ENCODE measurements around the gene DNAH1. TPM values are rescaled to one million over a fixed set of nuclear protein-coding genes. Genes with fewer than 3 reads are reported as not detected.

The DNAH1 gene
- total RNA-seq, 1 experiment from 2014 or later: 2.1 TPM

DNA sequence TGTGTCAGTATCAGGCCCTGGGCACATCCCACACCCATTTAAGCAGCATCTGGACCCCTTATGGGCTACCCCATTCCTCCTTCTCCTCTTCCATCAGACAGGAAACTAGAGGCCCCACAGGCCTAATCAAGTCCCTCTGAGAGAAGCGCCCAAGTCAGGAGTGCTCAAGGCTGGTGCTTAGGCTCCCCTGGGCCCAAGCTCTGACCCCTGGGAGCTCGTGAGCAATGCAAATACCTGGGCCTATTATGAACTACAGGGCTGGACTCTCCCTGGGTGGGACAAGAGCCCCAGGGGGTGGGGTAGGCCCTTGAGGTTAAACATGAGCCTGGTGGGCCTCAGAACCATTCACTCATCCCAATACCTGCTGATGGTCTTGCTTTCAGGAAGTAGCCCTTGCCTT is 71.4 kb downstream of the DNAH1 start:
- DNase-seq (ENCODE audit: low read depth): no peak

DNA sequence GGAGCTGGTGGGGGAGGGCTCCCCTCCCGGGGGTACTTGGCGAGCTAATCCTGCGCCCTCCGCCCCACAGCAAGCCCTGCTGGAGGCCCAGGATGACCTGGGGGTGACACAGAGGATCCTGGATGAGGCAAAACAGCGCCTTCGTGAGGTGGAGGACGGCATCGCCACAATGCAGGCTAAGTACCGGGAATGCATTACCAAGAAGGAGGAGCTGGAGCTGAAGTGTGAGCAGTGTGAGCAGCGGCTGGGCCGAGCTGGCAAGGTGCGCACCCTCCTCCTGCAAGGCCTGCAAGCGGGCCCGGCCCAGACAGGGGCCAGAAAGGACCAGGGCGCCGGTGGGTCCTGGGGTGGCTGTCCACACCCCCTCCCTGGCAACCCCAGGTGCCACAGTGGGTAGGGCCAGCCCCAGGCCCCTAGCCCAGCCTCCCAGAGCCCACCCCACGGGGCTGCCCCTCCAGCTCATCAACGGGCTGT is 72.3 kb downstream of the DNAH1 start:
- DNase-seq (ENCODE audit: low read depth): no peak

DNA sequence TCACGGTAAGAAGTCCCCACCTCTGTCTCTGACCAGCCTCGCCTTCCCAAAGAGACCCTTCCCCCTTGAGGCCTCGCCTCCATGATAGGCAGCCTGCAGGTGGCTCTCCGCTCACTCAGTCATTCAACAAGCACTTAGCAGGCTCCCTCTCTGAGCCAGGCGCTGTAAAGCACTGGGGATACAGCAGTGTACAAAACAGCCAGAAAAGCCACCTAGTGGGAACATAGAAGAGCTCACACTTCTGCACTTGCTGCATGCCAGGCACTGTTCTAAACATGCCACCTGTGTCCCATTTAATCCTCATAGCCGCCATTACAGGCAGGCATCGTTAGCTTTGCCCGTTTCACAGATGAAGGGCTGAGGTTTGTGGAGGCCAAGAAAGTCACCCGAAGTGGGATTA is 72.8 kb downstream of the DNAH1 start:
- DNase-seq (ENCODE audit: low read depth): no peak

DNA sequence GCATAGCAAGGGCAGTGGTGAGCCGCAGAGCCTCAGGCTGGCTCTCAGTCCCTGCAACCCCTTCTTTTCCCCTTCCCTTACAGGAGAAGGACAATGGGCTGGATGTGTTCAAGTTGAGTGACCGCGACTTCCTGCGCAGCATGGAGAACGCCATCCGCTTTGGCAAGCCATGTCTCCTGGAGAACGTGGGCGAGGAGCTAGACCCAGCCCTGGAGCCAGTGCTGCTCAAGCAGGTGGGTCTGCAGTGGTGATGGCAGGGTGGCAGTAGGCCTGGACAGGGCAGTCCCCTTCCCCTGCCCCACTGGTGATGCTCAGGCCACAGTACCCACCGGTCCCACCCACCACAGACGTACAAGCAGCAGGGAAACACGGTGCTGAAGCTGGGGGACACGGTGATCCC is 75.0 kb downstream of the DNAH1 start:
- no peak for DNase-seq (ENCODE audit: low read depth)

DNA sequence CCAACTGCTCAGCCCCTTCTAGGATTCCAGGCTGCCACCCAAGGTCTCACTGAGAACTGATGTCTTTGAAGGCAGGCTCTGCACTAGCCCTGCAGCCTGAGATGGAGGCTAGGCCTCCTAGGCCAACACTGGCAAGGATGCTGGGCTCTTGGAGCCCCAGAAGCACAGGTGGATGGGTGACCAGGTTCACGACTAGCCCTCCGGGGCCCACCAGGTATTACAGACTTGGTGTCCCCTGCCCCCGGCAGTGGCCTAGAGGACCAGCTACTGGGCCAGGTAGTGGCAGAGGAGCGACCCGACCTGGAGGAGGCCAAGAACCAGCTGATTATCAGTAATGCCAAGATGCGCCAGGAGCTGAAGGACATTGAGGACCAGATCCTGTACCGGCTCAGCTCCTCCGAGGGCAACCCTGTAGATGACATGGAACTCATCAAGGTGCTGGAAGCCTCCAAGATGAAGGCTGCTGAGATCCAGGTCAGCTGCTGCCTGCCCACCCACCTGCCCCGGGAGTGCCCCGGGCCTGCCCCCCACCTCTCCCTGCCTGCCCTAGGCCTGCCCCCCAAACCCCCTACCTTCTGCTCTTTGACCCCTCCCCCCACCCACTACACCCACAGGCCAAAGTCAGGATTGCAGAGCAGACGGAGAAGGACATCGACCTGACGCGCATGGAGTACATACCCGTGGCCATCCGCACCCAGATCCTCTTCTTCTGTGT is 76.3 kb downstream of the DNAH1 start:
- DNase-seq (ENCODE audit: low read depth): no peak

DNA sequence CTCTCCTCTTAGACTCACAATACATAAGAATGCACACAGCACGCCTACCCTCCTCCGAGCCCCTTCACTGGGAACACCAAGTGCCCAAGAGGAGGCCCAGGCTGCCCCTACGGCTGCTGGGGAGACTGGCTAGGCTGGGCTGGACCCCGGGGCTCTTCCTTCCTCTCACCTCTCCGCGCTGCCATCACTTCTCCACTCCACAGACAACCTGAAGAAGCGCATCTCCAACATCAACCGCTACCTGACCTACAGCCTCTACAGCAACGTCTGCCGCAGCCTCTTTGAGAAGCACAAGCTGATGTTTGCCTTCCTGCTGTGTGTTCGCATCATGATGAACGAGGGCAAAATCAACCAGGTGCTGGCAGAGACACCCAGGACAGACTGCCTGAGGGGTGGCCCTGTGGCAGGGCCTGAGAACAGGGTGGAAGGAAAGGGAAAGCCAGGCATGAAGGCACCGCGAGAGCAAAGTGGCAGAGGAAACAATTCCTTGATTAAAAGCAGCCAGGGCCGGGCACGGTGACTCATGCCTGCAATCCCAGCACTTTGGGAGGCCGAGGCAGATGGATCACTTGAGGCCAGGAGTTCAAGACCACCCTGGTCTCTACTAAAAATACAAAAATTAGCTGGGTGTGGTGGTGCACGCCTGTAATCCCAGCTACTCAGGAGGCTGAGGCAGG is 77.2 kb downstream of the DNAH1 start:
- DNase-seq (ENCODE audit: low read depth): no peak

DNA sequence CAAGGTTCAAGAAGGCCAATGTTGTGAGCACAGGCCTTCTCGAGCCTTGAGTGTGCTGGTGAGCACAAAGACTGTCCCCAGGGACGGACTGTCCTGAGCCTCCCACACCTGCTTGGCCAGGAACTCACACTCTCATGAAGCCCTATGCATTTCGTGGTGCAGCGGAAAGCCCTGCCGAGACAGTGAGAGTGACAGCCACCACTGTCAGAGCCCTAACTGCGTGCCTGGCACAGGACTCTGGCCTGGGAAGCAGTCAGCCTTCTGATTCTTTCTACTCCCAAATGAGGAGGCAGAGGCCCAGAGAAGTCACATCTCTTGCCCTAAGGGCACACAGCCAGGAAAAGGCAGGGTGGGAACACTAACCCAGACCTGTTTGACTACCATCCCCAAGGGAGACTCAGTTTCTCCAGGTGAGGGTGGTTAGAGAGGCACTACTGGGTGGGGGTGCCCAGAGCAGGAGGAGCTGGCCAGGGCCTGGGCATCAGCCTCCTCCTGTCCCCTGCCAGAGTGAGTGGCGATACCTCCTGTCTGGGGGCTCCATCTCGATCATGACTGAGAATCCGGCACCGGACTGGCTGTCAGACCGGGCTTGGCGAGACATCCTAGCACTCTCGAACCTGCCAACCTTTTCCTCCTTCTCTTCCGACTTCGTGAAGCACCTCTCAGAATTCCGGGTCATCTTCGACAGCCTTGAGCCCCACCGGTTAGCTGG is 78.0 kb downstream of the DNAH1 start:
- DNase-seq (ENCODE audit: low read depth): no peak

DNA sequence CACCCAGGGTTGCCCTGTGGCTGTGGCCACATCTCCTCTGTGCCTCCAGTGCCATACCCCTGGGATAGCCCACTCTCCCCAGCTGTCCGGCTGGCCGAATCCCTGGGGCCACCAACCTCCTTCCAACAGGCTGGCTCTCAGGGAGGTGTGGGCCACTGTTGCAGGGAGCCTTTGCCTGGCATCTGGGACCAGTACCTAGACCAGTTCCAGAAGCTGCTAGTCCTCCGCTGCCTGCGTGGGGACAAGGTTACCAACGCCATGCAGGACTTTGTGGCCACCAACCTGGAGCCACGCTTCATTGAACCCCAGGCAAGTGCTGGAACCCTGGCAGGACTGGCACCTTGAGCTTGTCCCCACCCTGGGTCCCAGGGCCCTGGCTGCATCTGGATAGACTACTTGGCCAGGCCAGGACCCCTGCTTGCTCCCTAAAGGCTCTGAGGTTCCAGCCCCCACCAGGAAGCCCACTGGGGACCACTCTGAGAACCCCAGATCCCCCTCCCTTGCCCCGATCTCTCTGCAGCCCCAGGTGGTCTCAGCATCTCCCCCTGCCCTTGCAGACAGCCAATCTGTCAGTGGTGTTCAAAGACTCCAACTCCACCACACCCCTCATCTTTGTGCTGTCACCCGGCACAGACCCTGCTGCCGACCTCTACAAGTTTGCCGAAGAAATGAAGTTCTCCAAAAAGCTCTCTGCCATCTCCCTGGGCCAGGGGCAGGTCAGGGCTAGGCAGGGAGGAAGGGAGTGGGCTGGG is 78.8 kb downstream of the DNAH1 start:
- DNase-seq (ENCODE audit: low read depth): no peak

DNA sequence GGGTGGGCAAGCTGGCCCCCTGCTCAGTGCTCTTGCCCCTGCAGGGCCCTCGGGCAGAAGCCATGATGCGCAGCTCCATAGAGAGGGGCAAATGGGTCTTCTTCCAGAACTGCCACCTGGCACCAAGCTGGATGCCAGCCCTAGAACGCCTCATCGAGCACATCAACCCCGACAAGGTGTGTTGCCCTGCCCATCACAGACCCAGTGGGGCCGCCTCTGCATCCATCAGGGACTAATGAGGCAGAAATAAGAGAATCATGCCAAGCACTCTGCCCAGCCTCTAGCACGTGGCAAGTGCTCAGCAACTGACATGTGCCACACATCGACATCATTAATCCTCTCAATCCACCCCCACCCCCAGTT is 79.4 kb downstream of the DNAH1 start:
- DNase-seq (ENCODE audit: low read depth): no peak

DNA sequence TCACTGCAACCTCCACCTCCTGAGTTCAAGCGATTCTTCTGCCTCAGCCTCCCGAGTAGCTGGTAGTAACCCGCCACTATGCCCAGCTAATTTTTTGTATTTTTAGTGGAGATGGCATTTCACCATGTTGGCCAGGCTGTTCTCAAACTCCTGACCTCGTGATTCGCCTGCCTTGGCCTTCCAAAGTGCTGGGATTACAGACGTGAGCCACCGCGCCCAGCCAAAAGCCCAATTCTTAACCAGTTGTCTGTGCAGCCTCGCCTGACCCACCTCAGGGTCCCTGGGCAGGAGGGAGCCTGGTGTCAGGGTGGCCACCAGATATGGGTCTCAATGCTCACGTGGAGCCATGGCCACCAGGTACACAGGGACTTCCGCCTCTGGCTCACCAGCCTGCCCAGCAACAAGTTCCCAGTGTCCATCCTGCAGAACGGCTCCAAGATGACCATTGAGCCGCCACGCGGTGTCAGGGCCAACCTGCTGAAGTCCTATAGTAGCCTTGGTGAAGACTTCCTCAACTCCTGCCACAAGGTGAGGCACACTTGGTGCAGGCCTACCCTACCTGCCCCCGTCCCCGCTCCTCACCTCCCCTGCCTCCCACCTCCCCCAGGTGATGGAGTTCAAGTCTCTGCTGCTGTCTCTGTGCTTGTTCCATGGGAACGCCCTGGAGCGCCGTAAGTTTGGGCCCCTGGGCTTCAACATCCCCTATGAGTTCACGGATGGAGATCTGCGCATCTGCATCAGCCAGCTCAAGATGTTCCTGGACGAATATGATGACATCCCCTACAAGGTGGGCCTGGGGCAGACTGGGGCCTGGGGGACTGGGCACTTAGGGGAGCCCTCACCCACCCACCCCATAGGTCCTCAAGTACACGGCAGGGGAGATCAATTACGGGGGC is 80.1 kb downstream of the DNAH1 start:
- DNase-seq (ENCODE audit: low read depth): no peak

DNA sequence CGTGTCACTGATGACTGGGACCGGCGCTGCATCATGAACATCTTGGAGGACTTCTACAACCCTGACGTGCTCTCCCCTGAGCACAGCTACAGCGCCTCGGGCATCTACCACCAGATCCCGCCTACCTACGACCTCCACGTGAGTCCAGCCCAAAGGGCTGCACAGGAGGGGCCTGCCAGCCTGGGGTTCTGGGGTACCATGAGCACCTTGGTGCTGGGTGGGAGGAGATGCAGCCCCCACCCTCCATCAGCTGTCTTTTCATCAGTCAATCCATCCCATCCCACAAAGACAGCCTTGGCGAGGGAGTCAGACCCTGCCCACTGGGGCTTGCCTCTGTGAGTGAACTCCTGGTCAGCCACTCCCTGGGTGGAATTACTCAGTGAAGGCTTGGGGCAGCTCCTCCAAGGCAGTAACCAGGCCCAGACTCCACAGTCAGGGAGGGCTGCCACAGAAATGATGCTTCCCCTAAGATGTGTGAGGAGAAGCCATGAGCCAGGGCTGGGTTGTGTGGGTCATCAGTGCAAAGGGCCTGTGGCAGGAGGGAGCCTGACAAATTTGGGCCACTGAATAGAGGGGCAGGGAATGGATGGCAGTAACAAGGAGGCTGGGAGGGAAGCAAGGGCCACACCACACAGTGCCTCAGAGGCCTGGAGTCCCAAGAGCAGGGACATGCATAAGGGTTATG is 80.9 kb downstream of the DNAH1 start:
- no peak for DNase-seq (ENCODE audit: low read depth)

DNA sequence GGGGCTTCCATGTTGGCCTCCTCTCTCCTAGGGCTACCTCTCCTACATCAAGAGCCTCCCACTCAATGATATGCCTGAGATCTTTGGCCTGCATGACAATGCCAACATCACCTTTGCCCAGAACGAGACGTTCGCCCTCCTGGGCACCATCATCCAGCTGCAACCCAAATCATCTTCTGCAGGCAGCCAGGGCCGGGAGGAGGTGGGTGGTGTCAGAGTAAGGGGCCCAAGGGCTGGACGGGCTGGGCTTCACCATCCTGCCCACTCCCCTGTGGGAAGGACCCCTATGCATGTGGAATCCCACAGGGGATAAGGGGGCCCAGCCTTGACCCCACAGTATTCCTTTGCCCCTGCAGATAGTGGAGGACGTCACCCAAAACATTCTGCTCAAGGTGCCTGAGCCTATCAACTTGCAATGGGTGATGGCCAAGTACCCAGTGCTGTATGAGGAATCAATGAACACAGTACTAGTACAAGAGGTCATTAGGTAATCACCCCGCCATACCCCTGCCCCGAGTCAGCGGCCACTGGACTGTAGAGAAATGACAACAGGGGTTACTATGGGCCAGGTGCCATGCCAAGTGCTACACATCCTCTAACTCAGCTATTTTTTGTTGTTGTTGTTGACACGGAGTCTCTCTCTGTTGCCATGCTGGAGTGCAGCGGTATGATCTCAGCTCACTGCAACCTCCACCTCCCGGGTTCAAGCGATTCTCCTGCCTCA is 81.7 kb downstream of the DNAH1 start:
- DNase-seq (ENCODE audit: low read depth): no peak

DNA sequence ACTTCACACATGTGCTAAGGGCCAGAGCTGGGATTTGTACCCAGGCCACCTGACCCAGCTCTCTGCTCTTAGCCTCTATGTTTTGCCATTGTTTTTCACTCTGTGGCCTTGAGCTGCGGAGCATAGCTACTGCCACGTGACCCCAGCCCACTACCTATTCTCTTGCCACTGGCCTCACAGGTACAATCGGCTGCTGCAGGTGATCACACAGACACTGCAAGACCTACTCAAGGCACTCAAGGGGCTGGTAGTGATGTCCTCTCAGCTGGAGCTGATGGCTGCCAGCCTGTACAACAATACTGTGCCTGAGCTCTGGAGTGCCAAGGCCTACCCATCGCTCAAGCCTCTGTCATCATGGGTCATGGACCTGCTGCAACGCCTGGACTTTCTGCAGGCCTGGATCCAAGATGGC is 82.6 kb downstream of the DNAH1 start:
- DNase-seq (ENCODE audit: low read depth): no peak

DNA sequence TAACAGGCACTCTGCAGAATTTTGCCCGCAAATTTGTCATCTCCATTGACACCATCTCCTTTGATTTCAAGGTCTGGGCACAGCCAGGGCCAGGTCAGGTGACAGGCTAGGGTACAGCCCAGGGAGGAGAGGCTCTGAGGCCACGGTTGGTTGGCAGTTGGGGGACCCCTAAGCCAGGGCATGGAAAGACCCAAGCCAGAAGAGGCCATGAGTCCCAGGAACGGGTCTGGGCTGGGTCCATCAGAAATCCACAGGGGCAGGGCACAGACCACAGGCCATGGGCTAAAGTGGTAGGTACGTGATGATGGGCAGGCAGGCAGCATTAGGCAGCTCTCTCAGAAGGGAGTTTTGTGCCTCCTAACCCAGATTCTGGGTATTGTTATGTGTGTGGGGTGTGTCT is 83.0 kb downstream of the DNAH1 start:
- DNase-seq (ENCODE audit: low read depth): no peak

DNA sequence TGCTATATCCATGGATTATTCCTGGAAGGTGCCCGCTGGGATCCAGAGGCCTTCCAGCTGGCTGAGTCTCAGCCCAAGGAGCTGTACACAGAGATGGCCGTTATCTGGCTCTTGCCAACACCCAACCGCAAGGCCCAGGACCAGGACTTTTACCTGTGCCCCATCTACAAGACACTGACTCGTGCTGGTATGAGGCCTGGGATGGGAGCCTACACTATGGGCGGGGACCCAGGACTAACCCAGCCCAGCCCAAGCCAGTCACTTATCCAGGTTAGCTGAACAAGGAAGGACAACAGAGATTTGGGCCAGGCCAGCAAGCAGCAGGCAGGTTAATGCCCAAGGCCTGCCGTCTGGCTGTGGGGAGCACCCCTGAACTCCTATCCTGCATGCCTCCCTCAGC is 83.5 kb downstream of the DNAH1 start:
- no peak for DNase-seq (ENCODE audit: low read depth)

DNA sequence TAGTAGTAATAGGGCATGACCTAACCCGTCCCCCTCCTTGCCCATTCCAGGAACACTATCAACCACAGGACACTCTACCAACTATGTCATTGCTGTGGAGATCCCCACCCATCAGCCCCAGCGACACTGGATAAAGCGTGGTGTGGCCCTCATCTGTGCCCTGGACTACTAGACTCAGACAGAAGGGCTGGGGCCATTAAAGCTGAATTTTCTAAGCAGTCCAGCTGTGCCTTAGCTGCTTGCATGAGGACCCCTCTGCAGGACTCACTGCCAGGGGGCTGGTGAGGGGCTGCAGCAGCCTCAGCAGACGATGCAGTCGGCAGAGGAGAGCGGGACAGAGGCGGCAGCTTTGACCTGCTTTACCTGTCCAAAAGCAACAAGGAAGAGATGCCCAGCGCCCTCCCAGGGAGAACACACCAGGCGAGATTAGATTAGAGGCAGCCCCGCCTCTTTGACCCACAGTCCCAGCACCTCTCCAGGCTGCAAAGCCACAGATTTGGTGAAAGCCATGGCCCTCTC is 84.2 kb downstream of the DNAH1 start:
- no peak for DNase-seq (ENCODE audit: low read depth)

DNA sequence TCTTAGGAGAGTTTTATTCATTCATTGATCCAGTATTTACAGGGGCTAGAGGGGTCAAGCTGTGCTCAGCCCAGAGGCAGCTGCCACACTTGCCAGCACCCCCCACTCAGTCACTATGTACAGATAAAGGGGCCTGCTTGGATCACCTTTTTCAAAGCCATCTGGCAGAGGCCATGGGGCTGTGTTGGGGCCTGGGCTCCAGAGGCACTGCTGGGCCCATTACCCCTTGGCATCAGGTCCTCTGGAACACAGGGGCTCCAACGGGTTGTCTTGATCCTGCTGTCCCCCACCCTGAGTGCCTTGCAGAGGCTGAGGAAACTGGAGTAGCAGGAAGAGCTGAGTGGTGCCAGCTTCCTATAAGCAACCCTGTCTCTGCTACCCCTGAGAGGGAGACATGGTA is 84.9 kb downstream of the DNAH1 start:
- DNase-seq (ENCODE audit: low read depth): no peak

DNA sequence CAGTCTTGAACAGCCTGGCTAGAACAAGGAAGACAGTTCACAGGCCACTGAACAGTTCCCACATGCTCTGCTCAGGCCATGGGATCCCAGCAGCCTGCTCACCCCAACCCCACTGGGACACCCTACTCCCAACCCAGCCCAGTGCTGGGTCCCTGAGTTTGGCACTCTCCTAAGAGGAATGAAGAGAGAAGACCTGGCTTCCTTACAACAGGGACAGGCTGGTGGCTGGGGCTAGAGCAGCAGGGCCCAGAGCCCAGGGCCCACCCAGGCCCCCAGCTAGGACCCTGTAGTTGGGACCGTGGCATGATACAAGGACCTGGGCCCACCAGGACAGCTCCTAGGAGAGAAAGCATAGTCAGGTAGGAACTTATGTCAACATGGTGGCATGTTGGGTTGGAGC is 85.4 kb downstream of the DNAH1 start:
- DNase-seq (ENCODE audit: low read depth): no peak

DNA sequence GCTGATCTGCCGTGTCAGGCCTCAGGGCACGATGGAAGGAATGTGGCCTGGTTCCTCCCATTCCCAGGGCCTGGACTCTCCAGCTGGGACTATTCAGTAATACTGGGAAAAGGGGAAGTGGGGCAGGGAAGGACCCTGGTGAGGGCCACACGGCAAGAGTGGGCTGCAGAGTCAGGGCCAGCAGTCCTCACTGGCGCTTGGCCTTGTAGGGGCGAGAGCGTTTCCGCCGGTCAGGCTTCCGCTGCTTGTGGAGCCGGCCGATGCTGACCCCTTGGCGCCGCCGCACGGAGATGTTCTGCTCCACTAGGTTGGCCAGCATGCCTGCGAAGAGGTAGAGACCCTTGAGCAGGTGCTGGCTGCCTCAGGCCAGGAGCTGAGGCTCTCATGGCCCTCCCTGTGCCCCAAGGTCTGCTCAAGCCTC is 86.0 kb downstream of the DNAH1 start:
- DNase-seq (ENCODE audit: low read depth): no peak
